Measurements from ENCODE around the gene GP1BA.

GRCh38 chr17:4959261-4959965 lies 27.3 kb downstream of the GP1BA start:
- TF ChIP-seq CTCF (IDR thresholded peaks at IDR 0.05) (no peak), ZFX (IDR thresholded peaks at IDR 0.05; ENCODE audit: borderline replicate concordance) (no peak)
